NT2/D1 (cell line): ENCODE data around the gene DYDC2.

Experiments used
- DNase-seq: peaks from one replicate; pipeline ENCODE4 v3.0.0-alpha.2; 2011; ENCODE audit warnings: low read depth, low spot score
- H3K27me3 ChIP-seq: 2 replicates; pipeline ENCODE4 v1.6.0; 2011; ENCODE audit warnings: mild to moderate bottlenecking; ENCODE audit not compliant: insufficient read length, insufficient read depth
- H3K36me3 ChIP-seq: 2 replicates; pipeline ENCODE4 v1.6.1; 2011; ENCODE audit warnings: mild to moderate bottlenecking, low read length, mixed read lengths; ENCODE audit not compliant: insufficient read depth, insufficient read length
- H3K4me1 ChIP-seq: 2 replicates; pipeline ENCODE4 v1.5.1; 2011; ENCODE audit not compliant: insufficient read depth, insufficient read length
- H3K4me3 ChIP-seq: 2 replicates; pipeline ENCODE4 v1.5.1; 2011; ENCODE audit warnings: low read depth; ENCODE audit not compliant: insufficient read length
- H3K9ac ChIP-seq: 2 replicates; pipeline ENCODE4 v1.6.0; 2011; ENCODE audit warnings: low read depth; ENCODE audit not compliant: insufficient read length
- H3K9me3 ChIP-seq: 2 replicates; pipeline ENCODE4 v1.5.1; 2011; ENCODE audit warnings: mild to moderate bottlenecking, low read length; ENCODE audit not compliant: insufficient read depth
- SUZ12 ChIP-seq: IDR thresholded peaks from 2 replicates; pipeline ENCODE4 v1.6.1; 2011; ENCODE audit not compliant: insufficient read length, insufficient read depth; ENCODE audit errors: extremely low read depth
- YY1 ChIP-seq: IDR thresholded peaks from 2 replicates; pipeline ENCODE4 v1.6.1; 2011; ENCODE audit not compliant: insufficient read length, insufficient read depth
- ZNF274 ChIP-seq: IDR thresholded peaks from 2 replicates; pipeline ENCODE4 v1.6.1; 2011; ENCODE audit warnings: mild to moderate bottlenecking, low read depth, low read length

The DYDC2 gene

DNA sequence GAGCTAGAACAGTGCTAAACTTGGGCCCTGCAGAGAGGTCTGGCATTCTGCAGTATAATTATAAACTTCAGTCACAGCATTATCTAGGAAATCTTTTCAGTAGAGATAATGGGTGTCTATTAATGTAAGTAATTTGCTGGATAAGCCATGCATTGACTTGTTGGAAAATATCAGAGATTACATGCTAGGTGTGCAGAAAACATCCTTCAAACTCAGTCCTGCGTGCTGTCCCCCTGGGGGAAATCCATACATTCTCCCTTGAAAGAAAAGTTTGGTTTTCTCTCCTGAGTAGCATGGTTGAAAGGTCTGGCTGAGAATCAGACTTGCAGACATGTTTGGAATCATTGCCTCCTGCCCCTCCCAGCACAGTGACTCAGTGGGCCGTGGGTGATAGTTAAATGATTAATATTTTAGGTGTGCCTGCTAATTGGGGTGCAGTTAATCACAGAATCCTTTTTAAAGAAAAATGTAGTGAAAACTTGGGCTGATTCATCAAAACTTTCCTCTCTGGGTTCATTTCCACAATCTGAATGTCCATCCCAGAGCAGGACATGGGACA is 37.9 kb downstream of the DYDC2 start:
- Histone ChIP-seq H3K9ac (no peak overlapping the region), H3K4me3 (no peak overlapping the region), H3K4me1 (no peaks in the 10 kb centered on the region), H3K27me3 (peaks cover 3% of the 10 kb centered on the region), H3K9me3 (no peaks in the 10 kb centered on the region), H3K36me3 (no peaks in the 10 kb centered on the region)
- TF ChIP-seq YY1, result no peak
- no peak for TF ChIP-seq ZNF274
- TF ChIP-seq SUZ12, result no peak
- no peak for DNase-seq

DNA sequence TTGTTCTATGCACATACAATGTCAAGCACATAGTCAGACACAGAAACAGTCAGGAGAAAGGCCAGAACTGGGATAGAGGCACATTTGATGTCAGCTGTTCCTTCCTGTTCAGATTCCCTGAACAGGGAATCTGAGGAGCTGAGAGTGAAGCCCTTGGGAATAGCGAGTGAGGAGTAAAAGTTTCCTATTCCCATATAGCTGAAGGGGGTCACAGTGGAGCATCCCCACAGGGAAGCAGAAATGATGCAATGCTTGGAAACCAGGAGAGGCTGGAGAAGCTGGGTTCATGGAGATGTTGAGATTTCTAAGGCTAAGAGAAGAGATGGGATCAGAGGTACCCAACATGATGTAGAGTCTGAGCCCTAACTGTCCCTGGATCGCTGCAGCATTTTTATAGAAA is 40.4 kb downstream of the DYDC2 start:
- no peak overlapping the region for H3K4me3 ChIP-seq
- H3K9ac ChIP-seq, result no peak overlapping the region
- TF ChIP-seq SUZ12, result no peak
- H3K4me1 ChIP-seq, result no peaks in the 10 kb centered on the region
- H3K36me3 ChIP-seq, result no peaks in the 10 kb centered on the region
- H3K27me3 ChIP-seq, result no peaks in the 10 kb centered on the region
- DNase-seq, result no peak
- no peaks in the 10 kb centered on the region for H3K9me3 ChIP-seq

DNA sequence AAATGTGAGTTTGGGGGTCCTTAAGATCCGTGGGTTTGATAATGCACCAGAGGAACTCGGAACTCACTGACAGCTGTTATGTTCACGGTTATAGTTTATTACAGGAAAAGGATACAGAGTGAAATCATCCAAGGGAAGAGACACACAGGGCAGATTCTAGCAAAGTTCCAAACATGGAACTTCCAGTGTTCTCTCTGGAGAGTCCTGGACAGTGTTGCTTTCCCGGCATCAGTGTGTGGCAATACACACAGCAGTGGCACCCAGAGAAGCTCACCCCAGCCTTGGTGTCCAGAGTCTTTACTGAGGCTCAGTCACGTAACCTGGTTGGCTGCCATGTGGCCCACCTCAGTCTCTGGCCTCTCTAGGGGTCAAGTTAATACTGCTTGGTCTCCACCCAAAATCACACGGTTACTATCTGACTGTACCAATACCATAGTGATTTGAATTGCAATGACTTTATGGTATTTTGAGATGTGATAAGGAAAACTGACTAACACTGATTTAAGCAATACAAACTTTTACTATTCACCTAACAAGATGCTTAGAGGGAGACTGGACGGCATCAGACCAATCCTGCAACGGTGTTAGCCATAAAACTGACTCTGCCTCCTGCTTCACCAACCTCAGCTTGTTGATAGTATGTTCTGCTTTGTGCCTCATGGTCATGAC is 43.7 kb downstream of the DYDC2 start:
- TF ChIP-seq ZNF274, result no peak
- TF ChIP-seq SUZ12, result no peak
- TF ChIP-seq YY1, result no peak
- H3K27me3 ChIP-seq, result no peaks in the 10 kb centered on the region
- no peak for DNase-seq

DNA sequence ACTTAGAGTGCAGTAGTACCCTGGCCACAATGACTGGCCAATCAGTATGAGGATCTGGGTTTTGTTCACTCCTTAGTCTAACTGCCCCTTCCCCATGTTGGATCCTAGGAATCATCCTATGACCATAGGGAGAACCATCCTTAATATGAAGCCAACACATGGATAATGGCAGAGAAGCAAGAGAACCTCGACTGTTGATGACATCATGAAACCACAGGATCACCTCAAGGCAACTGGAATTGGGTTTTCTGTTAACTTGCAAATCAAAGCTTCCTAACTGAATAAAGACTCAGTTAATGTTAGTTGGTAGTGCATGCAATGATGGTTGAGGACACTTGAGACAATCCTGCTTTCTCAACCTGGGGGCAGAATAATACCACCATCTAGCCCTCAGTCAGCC is 48.5 kb downstream of the DYDC2 start:
- no peak for DNase-seq
- Histone ChIP-seq H3K9me3 (no peaks in the 10 kb centered on the region), H3K4me3 (no peak overlapping the region), H3K9ac (no peak overlapping the region), H3K4me1 (peaks cover 2% of the 10 kb centered on the region), H3K36me3 (peaks cover 2% of the 10 kb centered on the region), H3K27me3 (peaks cover 3% of the 10 kb centered on the region)
- TF ChIP-seq YY1 (no peak), SUZ12 (no peak), ZNF274 (no peak)

More for the DNA sequence above, 43.7 kb downstream of the DYDC2 start:
- H3K36me3 ChIP-seq, result no peaks in the 10 kb centered on the region
- no peaks in the 10 kb centered on the region for H3K4me1 ChIP-seq
- H3K9ac ChIP-seq, result no peak overlapping the region
- no peaks in the 10 kb centered on the region for H3K9me3 ChIP-seq
- no peak overlapping the region for H3K4me3 ChIP-seq

DNA sequence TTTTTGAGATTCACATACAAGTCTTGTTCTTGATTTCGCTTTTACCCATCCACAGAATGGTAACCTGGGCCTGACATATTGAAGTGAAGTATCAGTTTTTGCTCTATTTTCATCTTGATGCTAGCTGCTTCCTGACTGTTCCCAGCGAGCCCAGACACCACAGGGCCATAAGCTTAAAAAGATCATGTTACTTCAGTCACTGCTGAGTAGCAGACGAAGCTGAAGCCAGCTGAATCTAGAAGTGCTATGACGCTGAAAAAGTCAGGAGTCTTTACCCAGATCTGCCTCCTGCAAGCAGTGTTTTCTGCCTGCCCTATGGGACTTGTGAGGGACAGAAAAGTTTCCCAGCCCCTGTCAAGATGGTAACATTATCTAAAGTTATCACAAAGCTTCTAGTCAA is 49.0 kb downstream of the DYDC2 start:
- H3K4me3 ChIP-seq, result no peak overlapping the region

DNA sequence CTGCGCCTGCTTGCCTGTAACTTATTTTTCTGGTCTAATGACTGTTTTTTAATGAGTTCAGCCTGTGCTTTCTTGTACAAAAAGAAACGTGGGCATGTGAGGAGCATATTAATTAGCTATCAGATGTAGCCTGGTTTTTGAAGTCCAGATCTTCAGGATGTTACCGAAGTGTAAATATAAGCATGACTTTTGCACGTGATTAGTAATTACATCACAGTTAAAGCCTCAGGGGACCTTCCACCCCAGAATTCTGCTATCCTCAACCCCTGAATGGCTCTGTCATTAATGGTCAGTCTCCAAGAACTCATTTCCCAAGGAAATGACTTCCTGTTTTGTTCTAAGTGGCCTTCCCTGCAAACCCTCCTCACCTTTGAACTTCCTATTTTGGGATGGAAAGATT is 49.6 kb downstream of the DYDC2 start:
- Histone ChIP-seq H3K27me3 (peaks cover 3% of the 10 kb centered on the region), H3K4me3 (no peak overlapping the region), H3K36me3 (peaks cover 3% of the 10 kb centered on the region), H3K9me3 (no peaks in the 10 kb centered on the region), H3K9ac (no peak overlapping the region), H3K4me1 (peaks cover 2% of the 10 kb centered on the region)
- TF ChIP-seq YY1 (no peak), ZNF274 (no peak), SUZ12 (no peak)
- DNase-seq, result no peak

More for the DNA sequence above, 49.0 kb downstream of the DYDC2 start:
- Histone ChIP-seq H3K9me3 (no peaks in the 10 kb centered on the region), H3K36me3 (peaks cover 3% of the 10 kb centered on the region), H3K27me3 (peaks cover 3% of the 10 kb centered on the region), H3K9ac (no peak overlapping the region), H3K4me1 (peaks cover 2% of the 10 kb centered on the region)
- DNase-seq, result no peak
- TF ChIP-seq SUZ12 (no peak), ZNF274 (no peak), YY1 (no peak)

DNA sequence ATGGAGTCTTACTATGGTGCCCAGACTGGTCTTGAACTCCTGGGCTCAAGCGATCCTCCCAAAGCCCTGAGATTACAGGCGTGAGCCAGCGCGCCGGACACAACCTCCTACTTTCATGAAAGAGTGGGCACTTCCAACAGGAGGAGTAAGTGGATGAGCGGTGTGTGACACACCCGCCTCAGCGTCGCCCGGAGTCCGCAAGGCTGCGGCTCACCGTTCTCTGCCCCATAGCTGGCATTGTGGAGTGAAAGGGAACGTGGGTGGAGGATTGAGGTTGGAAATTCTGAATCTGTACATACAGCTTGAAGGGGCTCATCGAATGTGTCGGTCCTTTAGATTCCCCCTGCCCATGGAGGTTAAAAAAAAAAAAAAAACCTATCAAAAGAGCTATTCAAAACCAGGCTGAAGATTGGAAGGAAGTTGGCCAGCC is 51.2 kb downstream of the DYDC2 start:
- Histone ChIP-seq H3K9ac (peak overlapping the region; percentile 82), H3K4me3 (peak overlapping the region; percentile 71), H3K27me3 (peaks cover 3% of the 10 kb centered on the region), H3K36me3 (peaks cover 3% of the 10 kb centered on the region), H3K9me3 (no peaks in the 10 kb centered on the region), H3K4me1 (peaks cover 5% of the 10 kb centered on the region)
- DNase-seq, result no peak
- TF ChIP-seq ZNF274 (no peak), SUZ12 (no peak), YY1 (no peak)
